ENCODE data around the gene CRYGD. TPM values are rescaled to one million over a fixed set of nuclear protein-coding genes. Genes with fewer than 3 reads are reported as not detected.

Gene CRYGD
- total and polyA plus RNA-seq, 11 donors = not detected

DNA sequence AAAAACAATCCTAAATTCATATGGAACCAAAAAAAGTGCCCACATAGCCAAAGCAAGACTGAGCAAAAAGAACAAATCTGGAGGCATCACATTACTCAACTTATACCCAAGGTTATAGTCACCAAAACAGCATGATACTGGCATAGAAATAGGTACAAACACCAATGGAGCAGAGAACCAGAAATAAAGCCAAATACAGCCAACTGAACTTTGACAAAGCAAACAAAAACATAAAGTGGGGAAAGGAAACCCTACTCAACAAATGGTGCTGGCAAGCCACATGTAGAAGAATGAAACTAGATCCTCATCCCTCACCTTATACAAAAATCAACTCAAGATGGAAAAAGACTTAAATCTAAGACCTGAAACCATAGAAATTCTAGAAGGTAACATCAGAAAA is 40.5 kb downstream of the CRYGD start:
- H3K27ac ChIP-seq = no peak overlapping the region
- intact Hi-C loops (cut with DNase I) = no loop called here
- no peaks in the 10 kb centered on the region for H3K27me3 ChIP-seq
- no peaks in the 10 kb centered on the region for H3K4me1 ChIP-seq
- ATAC-seq (no peak), DNase-seq (no peak)
- H3K36me3 ChIP-seq = no peaks in the 10 kb centered on the region
- no peak overlapping the region for H3K4me3 ChIP-seq
- TF ChIP-seq, protein P1, sequence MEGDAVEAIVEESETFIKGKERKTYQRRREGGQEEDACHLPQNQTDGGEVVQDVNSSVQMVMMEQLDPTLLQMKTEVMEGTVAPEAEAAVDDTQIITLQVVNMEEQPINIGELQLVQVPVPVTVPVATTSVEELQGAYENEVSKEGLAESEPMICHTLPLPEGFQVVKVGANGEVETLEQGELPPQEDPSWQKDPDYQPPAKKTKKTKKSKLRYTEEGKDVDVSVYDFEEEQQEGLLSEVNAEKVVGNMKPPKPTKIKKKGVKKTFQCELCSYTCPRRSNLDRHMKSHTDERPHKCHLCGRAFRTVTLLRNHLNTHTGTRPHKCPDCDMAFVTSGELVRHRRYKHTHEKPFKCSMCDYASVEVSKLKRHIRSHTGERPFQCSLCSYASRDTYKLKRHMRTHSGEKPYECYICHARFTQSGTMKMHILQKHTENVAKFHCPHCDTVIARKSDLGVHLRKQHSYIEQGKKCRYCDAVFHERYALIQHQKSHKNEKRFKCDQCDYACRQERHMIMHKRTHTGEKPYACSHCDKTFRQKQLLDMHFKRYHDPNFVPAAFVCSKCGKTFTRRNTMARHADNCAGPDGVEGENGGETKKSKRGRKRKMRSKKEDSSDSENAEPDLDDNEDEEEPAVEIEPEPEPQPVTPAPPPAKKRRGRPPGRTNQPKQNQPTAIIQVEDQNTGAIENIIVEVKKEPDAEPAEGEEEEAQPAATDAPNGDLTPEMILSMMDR (IDR thresholded peaks at IDR 0.05) = no peak
- TF ChIP-seq POLR2A (IDR thresholded peaks at IDR 0.05) = no peak
- H3K9me3 ChIP-seq = peaks cover 0 to 8% (median 0%) of the 10 kb centered on the region in 12 donors

DNA sequence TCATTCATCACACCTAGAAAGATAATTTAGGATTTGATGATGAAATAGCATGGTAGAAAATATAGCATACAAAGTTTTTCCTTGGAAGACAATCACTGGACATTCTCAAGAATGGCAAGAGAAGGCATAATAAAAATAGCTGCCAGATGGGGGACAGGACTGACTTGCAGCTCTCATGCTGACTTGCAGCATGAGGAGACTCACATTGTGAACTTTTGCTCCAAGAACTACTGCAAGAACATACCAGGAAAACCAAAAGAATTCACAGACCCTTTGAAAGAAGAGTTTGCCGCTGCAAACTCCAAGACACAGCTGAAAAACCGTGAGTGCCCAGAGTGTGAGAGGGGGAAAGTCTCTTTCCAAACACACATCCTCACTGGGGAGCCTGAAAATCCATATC is 47.0 kb downstream of the CRYGD start:
- Histone ChIP-seq H3K4me3 (no peak overlapping the region), H3K27me3 (peaks cover 0 to 23% (median 0%) of the 10 kb centered on the region in 9 donors), H3K36me3 (no peaks in the 10 kb centered on the region), H3K9me3 (peaks cover 0 to 8% (median 0%) of the 10 kb centered on the region in 12 donors), H3K4me1 (peaks cover 0 to 6% (median 0%) of the 10 kb centered on the region in 12 donors), H3K27ac (no peak overlapping the region)
- 62 to 77% (median 69%) methylated on average over 2 of the region's 2 CpGs for WGBS, 4 donors
- DNase-seq (no peak), ATAC-seq (no peak)
- TF ChIP-seq POLR2A (IDR thresholded peaks at IDR 0.05) = no peak
- TF ChIP-seq, protein P1 (IDR thresholded peaks at IDR 0.05) = no peak
- intact Hi-C loops (cut with DNase I) = loop anchor here in 4 of 10 donors (10.0 kb wide), 2 partner anchors 332 to 442 kb away; no protein-coding TSS in a partner anchor

DNA sequence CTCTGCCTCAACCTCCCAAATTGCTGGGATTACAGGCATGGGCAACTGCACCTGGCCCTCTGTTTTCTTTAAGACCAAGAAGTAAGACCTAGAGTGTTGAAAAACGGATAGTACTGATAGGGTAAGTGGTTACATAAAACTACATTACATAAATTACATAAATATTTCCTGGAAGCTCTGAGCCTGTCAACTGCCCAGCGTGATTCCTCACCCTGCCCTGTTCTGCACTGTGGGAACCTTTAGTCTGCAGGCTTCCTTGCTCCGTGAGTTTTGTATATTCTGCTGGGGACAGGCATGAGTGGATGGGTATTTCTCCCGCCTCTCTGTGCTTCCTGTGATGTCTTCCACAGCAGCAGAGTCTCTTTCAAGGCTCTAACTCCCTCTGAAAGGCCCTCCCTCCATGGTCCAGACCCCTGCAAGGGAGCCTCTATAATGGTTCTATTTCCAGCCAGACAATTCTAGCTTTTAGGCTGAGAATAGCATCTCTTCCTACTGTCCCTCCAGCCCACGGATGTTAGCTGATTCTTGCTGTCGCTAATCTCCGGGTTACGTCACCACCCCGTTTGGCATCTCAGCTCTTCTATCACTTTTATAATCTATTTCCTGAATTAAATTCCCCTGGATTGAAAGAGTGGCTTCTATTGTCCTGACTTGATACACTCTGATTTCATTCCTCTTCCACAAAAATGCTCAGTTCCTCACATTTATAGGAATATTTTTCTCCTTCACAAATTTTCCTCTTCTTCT is 49.5 kb downstream of the CRYGD start:
- intact Hi-C loops (cut with DNase I) = loop anchor here in 7 of 10 donors (5.0 to 10.0 kb wide), 3 partner anchors 327 to 440 kb away; no protein-coding TSS in a partner anchor
- ATAC-seq (peak in 2 of 4 donors; percentile 24 to 33), DNase-seq (no peak)
- no peaks in the 10 kb centered on the region for H3K36me3 ChIP-seq
- H3K4me3 ChIP-seq = no peak overlapping the region
- no peak overlapping the region for H3K27ac ChIP-seq
- WGBS, 4 donors = 23 to 30% (median 29%) methylated on average over 9 of the region's 9 CpGs
- H3K4me1 ChIP-seq = peaks cover 0 to 6% (median 0%) of the 10 kb centered on the region in 12 donors
- peaks cover 0 to 23% (median 0%) of the 10 kb centered on the region in 9 donors for H3K27me3 ChIP-seq
- peaks cover 0 to 6% (median 0%) of the 10 kb centered on the region in 12 donors for H3K9me3 ChIP-seq
- TF ChIP-seq, protein P1 (IDR thresholded peaks at IDR 0.05) = no peak
- TF ChIP-seq POLR2A (IDR thresholded peaks at IDR 0.05) = no peak

DNA sequence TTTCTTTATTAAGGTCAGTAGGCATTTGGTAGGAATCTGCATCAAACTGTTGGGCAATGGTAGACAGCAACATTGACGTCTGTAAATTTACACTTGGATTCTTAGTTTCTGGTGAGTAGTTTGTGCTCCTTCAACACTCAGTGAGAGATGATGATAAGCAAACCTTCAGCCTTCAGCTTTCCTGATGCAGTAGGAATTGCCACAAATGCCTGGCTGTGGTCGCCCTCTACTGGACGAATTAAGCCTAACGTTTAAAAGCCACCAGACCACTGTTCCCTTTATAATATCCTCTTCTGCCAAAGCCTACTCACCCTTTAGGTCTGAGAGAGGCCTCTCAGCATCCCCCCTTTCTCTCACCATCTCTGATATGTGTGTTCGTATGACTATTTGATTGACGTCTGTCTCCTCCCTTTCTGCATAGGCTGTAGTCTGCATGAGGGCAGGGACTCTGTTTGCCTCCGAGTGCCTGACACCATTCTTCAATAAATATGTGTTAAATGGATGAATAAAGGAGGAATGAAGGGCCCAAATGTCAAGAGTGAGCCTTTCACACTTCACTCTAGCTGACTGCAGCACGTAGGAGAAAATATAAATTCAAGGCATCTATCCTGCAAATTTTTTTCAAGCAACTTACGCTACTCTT is 52.0 kb downstream of the CRYGD start:
- Histone ChIP-seq H3K4me1 (peaks cover 0 to 6% (median 0%) of the 10 kb centered on the region in 12 donors), H3K36me3 (no peaks in the 10 kb centered on the region), H3K9me3 (no peaks in the 10 kb centered on the region), H3K27me3 (peaks cover 0 to 23% (median 0%) of the 10 kb centered on the region in 9 donors), H3K27ac (no peak overlapping the region), H3K4me3 (no peak overlapping the region)
- peak in 3 of 4 donors; percentile 65 to 80 (median 77) for ATAC-seq
- 24 to 26% (median 25%) methylated on average over 9 of the region's 9 CpGs for WGBS, 4 donors
- TF ChIP-seq, protein P1 (IDR thresholded peaks at IDR 0.05) = peak; percentile 64 to 89 (median 75)
- no peak for TF ChIP-seq POLR2A (IDR thresholded peaks at IDR 0.05)
- peak in 4 of 5 donors; percentile 42 to 52 (median 49) for DNase-seq
- intact Hi-C loops (cut with DNase I) = loop anchor here (1.0 to 10.0 kb wide), 5 partner anchors 325 to 438 kb away; no protein-coding TSS in a partner anchor

Data from heart left ventricle (tissue), 16 donors.